PC-3 (cell line): ENCODE results near the gene RGS9. TPM values are rescaled to one million over a fixed set of nuclear protein-coding genes. Genes with fewer than 3 reads are reported as not detected.

Experiments
- ATAC-seq: fragments of 200-7000 bp; cut with Tn5 transposase; 2 replicates; pipeline ENCODE4 v1.9.1; 2020; ENCODE audit warnings: mild to moderate bottlenecking, moderate library complexity
- BruUV-seq: library from RNA; stranded (reverse); fragments of 400-500 nt; replicated peaks from 2 replicates; lab custom pipeline; 2021; lab: Mats Ljungman, UMichigan
- CTCF ChIA-PET: fragments of 300-600 bp; sonication (Branson Sonifier 250); formaldehyde crosslinking; loops from one replicate; lab custom pipeline; 2022; ENCODE audit warnings: antibody characterized with exemption; lab: Charles Lee
- POLR2A ChIA-PET: fragments of 300-600 bp; sonication (Branson Sonifier 250); formaldehyde crosslinking; loops from one replicate; lab custom pipeline; 2022; ENCODE audit warnings: antibody characterized with exemption; ENCODE audit not compliant: unreplicated experiment; lab: Charles Lee
- DNase-seq: peaks from one replicate; pipeline ENCODE4 v3.0.0-alpha.2; 2015
- H2AFZ ChIP-seq: fragments of 300-600 bp; sonication (generic); 2 replicates; pipeline ENCODE4 v1.6.0; 2016; ENCODE audit warnings: antibody characterized with exemption, low read length
- H3F3A ChIP-seq: fragments of 300-600 bp; sonication (generic); one replicate; pipeline ENCODE4 v1.6.0; 2017; ENCODE audit warnings: antibody characterized with exemption, low read length, control low read depth, mild to moderate bottlenecking; ENCODE audit not compliant: unreplicated experiment
- H3K27ac ChIP-seq: fragments of 300-600 bp; sonication (generic); 2 replicates; pipeline ENCODE4 v1.5.1; 2016; ENCODE audit warnings: mild to moderate bottlenecking, low read length
- H3K27me3 ChIP-seq: fragments of 300-600 bp; sonication (generic); 2 replicates; pipeline ENCODE4 v1.6.1; 2016; ENCODE audit warnings: low read length, mixed read lengths
- H3K36me3 ChIP-seq: fragments of 300-600 bp; sonication (generic); 2 replicates; pipeline ENCODE4 v1.6.1; 2016; ENCODE audit warnings: low read depth, mixed run types, low read length, mixed read lengths
- H3K4me1 ChIP-seq: fragments of 300-600 bp; sonication (generic); 2 replicates; pipeline ENCODE4 v1.5.1; 2016; ENCODE audit warnings: low read length; ENCODE audit not compliant: insufficient read depth
- H3K4me2 ChIP-seq: fragments of 300-600 bp; sonication (generic); 2 replicates; pipeline ENCODE4 v1.6.0; 2016; ENCODE audit warnings: low read length
- H3K4me3 ChIP-seq: fragments of 300-600 bp; sonication (generic); 2 replicates; pipeline ENCODE4 v1.5.1; 2016; ENCODE audit warnings: mild to moderate bottlenecking, low read length, mixed read lengths
- H3K79me2 ChIP-seq: fragments of 300-600 bp; sonication (generic); 2 replicates; pipeline ENCODE4 v1.6.1; 2017; ENCODE audit warnings: low read length, mixed read lengths
- H3K9ac ChIP-seq: fragments of 300-600 bp; sonication (generic); 2 replicates; pipeline ENCODE4 v1.6.0; 2016; ENCODE audit warnings: mild to moderate bottlenecking, low read length
- H3K9me2 ChIP-seq: fragments of 300-600 bp; sonication (generic); replicated peaks from 2 replicates; pipeline ENCODE4 v1.6.1; 2016; ENCODE audit warnings: mixed run types, low read length, mixed read lengths
- H3K9me3 ChIP-seq: fragments of 300-600 bp; sonication (generic); 2 replicates; pipeline ENCODE4 v1.6.1; 2016; ENCODE audit warnings: low read length, mixed read lengths
- H4K20me1 ChIP-seq: fragments of 300-600 bp; sonication (generic); 2 replicates; pipeline ENCODE4 v1.6.1; 2016; ENCODE audit warnings: low read length, mixed read lengths
- EZH2 ChIP-seq: fragments of 300-600 bp; sonication (generic); IDR thresholded peaks from one replicate; pipeline ENCODE4 v1.6.1; 2017; ENCODE audit warnings: antibody characterized with exemption, mild to moderate bottlenecking, low read length; ENCODE audit not compliant: unreplicated experiment
- EZH2phosphoT487 ChIP-seq: fragments of 300-600 bp; sonication (generic); IDR thresholded peaks from 2 replicates; pipeline ENCODE4 v1.6.1; 2018; ENCODE audit warnings: mild to moderate bottlenecking, antibody characterized with exemption, low read length, borderline replicate concordance
- intact Hi-C: fragments of 100-400 bp; cut with micrococcal nuclease; formaldehyde crosslinking; loops from 2 replicates; pipeline ENCODE4 v1.9.0; 2023
- total RNA-seq: library from RNA; depleted of rRNA; stranded (reverse); fragments of >200 nt; gene quantifications from 2 replicates; pipeline ENCODE4 v1.2.3, GENCODE V29; 2014
- TF ChIP-seq, protein P1 (sequence below): fragments of 300-600 bp; sonication (generic); conservative IDR thresholded peaks from 2 replicates; pipeline ENCODE4 v1.5.1; 2017; ENCODE audit warnings: antibody characterized with exemption, low read depth, mild to moderate bottlenecking, low read length

RGS9 gene
- total RNA-seq, 1 experiment from 2014 or later, result 2.7 TPM

- Histone ChIP-seq H3K9me3 (no peaks in the 10 kb centered on the region), H3K9ac (peak overlapping the region; percentile 72), H3K4me3 (peak overlapping the region; percentile 50), H3K36me3 (no peaks in the 10 kb centered on the region), H3K9me2 (no peaks in the 10 kb centered on the region), H4K20me1 (no peaks in the 10 kb centered on the region), H3K79me2 (no peaks in the 10 kb centered on the region), H3K27ac (peak overlapping the region; percentile 91), H3F3A (peaks cover 12% of the 10 kb centered on the region), H2AFZ (peak overlapping the region; percentile 35), H3K27me3 (no peaks in the 10 kb centered on the region), H3K4me1 (peaks cover 33% of the 10 kb centered on the region), H3K4me2 (peak overlapping the region; percentile 73)
- DNase-seq, result peak; percentile 96
- ATAC-seq, result peak; percentile 84
- POLR2A ChIA-PET, result interaction anchor here (0.6 to 0.7 kb wide), 3 partner anchors 23 to 67 kb away, joined by 3 to 14 read pairs (median 14); partner anchors contain the start of gene GNA13
- BruUV-seq, result TSS peak; percentile 89
- intact Hi-C loops, result loop anchor here (1.0 to 5.0 kb wide), 3 partner anchors 13 to 67 kb away; partner anchors contain the start of genes GNA13 and RGS9
- CTCF ChIA-PET, result interaction anchor here (0.5 to 1.6 kb wide), 6 partner anchors 13 to 1275 kb away, joined by 3 to 13 read pairs (median 4); partner anchors contain the start of gene RGS9
- TF ChIP-seq EZH2phosphoT487 (no peak), EZH2 (no peak)
- TF ChIP-seq, protein P1, sequence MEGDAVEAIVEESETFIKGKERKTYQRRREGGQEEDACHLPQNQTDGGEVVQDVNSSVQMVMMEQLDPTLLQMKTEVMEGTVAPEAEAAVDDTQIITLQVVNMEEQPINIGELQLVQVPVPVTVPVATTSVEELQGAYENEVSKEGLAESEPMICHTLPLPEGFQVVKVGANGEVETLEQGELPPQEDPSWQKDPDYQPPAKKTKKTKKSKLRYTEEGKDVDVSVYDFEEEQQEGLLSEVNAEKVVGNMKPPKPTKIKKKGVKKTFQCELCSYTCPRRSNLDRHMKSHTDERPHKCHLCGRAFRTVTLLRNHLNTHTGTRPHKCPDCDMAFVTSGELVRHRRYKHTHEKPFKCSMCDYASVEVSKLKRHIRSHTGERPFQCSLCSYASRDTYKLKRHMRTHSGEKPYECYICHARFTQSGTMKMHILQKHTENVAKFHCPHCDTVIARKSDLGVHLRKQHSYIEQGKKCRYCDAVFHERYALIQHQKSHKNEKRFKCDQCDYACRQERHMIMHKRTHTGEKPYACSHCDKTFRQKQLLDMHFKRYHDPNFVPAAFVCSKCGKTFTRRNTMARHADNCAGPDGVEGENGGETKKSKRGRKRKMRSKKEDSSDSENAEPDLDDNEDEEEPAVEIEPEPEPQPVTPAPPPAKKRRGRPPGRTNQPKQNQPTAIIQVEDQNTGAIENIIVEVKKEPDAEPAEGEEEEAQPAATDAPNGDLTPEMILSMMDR, result no peak
Measured at GRCh38 chr17:65123757-65124675, 13.2 kb upstream of the RGS9 start.

DNA sequence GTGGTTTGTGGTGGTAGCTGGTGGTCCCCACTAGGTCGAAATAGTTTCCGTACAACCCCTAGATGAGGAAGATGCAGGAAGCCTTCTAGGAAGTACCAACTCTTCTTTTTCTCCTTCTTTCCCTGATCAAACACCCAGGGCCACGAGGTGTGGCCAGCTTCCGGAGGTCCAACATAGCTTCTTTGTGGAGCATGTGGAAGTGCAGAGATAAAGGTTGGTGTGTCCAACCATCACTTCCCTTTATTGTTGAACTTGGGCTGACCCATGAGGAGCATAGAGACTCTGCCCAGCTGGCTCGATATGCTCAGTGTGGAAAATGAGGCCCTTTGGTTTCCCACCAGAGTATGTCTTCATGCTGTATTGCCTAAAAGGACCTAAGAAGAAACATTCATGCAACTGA, 6.3 kb upstream of the RGS9 start:
- Histone ChIP-seq H4K20me1 (no peaks in the 10 kb centered on the region), H3K4me3 (no peak overlapping the region), H3K79me2 (no peaks in the 10 kb centered on the region), H3K9me2 (no peaks in the 10 kb centered on the region), H3K9me3 (no peaks in the 10 kb centered on the region), H3K4me1 (peaks cover 17% of the 10 kb centered on the region), H2AFZ (no peak overlapping the region), H3K36me3 (no peaks in the 10 kb centered on the region), H3K4me2 (no peak overlapping the region), H3K9ac (no peak overlapping the region), H3F3A (no peaks in the 10 kb centered on the region), H3K27me3 (no peaks in the 10 kb centered on the region), H3K27ac (no peak overlapping the region; the same call in 1 of the 2 replicates)
- no peak for TF ChIP-seq EZH2
- no peak for TF ChIP-seq EZH2phosphoT487
- TF ChIP-seq, protein P1, result no peak
- BruUV-seq, result no TSS peak
- intact Hi-C loops, result no loop called here
- ATAC-seq (no peak), DNase-seq (no peak)
- CTCF ChIA-PET, result no interaction called here
- POLR2A ChIA-PET, result no interaction called here

DNA sequence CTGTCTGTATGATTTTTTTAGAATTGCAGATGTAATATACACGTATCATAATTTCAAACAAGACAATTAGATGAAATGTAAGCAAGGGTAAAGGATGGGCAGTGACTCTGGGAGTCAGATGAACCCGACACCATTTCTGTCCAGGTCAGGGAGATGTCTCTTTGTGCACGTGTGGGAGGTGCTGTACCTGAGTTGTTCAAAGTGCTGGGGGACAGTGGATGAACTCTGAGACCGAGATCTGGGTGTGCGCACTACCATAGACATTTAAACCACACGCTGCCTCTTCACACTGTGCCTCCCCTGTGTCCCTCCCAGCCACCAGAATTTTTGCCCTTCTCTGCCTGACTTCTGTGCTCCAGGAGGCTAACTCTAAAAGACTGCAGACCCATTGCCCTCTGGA, 5.9 kb upstream of the RGS9 start:
- TF ChIP-seq EZH2phosphoT487, result no peak
- TF ChIP-seq, protein P1, result no peak
- no peak for ATAC-seq
- Histone ChIP-seq H3K79me2 (no peaks in the 10 kb centered on the region), H3K36me3 (no peaks in the 10 kb centered on the region), H3K27ac (peak overlapping the region; percentile 77), H4K20me1 (no peaks in the 10 kb centered on the region), H2AFZ (no peak overlapping the region), H3K9ac (peak overlapping the region; percentile 47), H3F3A (no peaks in the 10 kb centered on the region), H3K4me3 (no peak overlapping the region), H3K27me3 (no peaks in the 10 kb centered on the region), H3K9me3 (no peaks in the 10 kb centered on the region), H3K4me2 (peak overlapping the region; percentile 47), H3K4me1 (peaks cover 17% of the 10 kb centered on the region), H3K9me2 (no peaks in the 10 kb centered on the region)
- no peak for DNase-seq
- BruUV-seq, result no TSS peak
- ChIA-PET CTCF (no interaction called here), POLR2A (no interaction called here)
- intact Hi-C loops, result no loop called here
